ENCODE data around the gene DLGAP4. TPM values are rescaled to one million over a fixed set of nuclear protein-coding genes. Genes with fewer than 3 reads are reported as not detected.

Gene DLGAP4
- total and polyA plus RNA-seq, 2 of the 8 experiments (the other 6 are each of a cell fraction or from before 2014, with no cell fraction given): 41.2 to 57.2 TPM

GRCh38 chr20:36299459-36299858 lies 6.7 kb upstream of the DLGAP4 start:
- Histone ChIP-seq H2BK15ac (ENCODE audit: low read length) (no peak overlapping the region), H3K18ac (ENCODE audit: extremely low read depth, low read length) (no peak overlapping the region), H2BK20ac (ENCODE audit: low read length) (no peak overlapping the region), H3K23ac (ENCODE audit: insufficient read length) (no peak overlapping the region), H3K27ac (ENCODE audit: low read depth, low read length) (no peak overlapping the region), H3K27me3 (replicated peaks in 1 of 4; ENCODE audit: control insufficient read depth in 3 of 4, extremely low read depth in 1 of 4, insufficient read depth in 3 of 4, low read length in 3 of 4) (peaks cover 0 to 7% (median 0%) of the 10 kb centered on the region in 4 experiments; a peak in 4 of 7 replicates), H3K36me3 (ENCODE audit: control insufficient read depth in 2 of 4, insufficient read depth in 4 of 4, low read length in 3 of 4) (no peaks in the 10 kb centered on the region), H4K91ac (replicated peaks; ENCODE audit: insufficient read length, low read length) (no peak overlapping the region), H3K9me3 (ENCODE audit: insufficient read depth in 2 of 2, low read depth in 1 of 2, low read length in 1 of 2) (no peaks in the 10 kb centered on the region), H2BK12ac (ENCODE audit: low read depth, low read length) (no peak overlapping the region), H2AK5ac (ENCODE audit: low read depth, low read length) (no peak overlapping the region), H4K20me1 (replicated peaks in 1 of 2; ENCODE audit: control insufficient read depth in 1 of 2, insufficient read depth in 2 of 2, low read length in 2 of 2) (peaks cover 0 to 5% of the 10 kb centered on the region in 2 experiments), H4K8ac (ENCODE audit: extremely low read depth, insufficient read depth, low read length) (no peak overlapping the region), H3K14ac (ENCODE audit: insufficient read length) (no peak overlapping the region), H2AFZ (ENCODE audit: low read length) (no peak overlapping the region), H3K79me1 (ENCODE audit: low read depth, low read length) (no peaks in the 10 kb centered on the region), H3K23me2 (ENCODE audit: low read depth, low read length) (no peaks in the 10 kb centered on the region), H3K4me1 (replicated peaks in 1 of 4; ENCODE audit: control insufficient read depth in 3 of 4, insufficient read depth in 4 of 4, low read length in 3 of 4) (no peaks in the 10 kb centered on the region; a peak in 1 of 7 replicates), H3K79me2 (ENCODE audit: control insufficient read depth in 1 of 2, insufficient read depth in 2 of 2, low read length in 2 of 2) (no peaks in the 10 kb centered on the region), H3K4me2 (ENCODE audit: insufficient read depth in 1 of 2, low read depth in 2 of 2, low read length in 2 of 2) (no peak overlapping the region), H2BK5ac (ENCODE audit: low read depth, low read length) (no peak overlapping the region), H4K5ac (ENCODE audit: insufficient read length, low read depth, low read length) (no peak overlapping the region), H3K9ac (replicated peaks in 1 of 4; ENCODE audit: extremely low read depth in 1 of 4, low read depth in 3 of 4, low read length in 3 of 4) (no peak overlapping the region), H2BK120ac (replicated peaks; ENCODE audit: low read depth, low read length) (no peak overlapping the region), H3K4ac (replicated peaks; ENCODE audit: insufficient read length, low read depth, low read length) (no peak overlapping the region), H3K4me3 (ENCODE audit: extremely low read depth in 1 of 4, insufficient read depth in 2 of 4, low read depth in 3 of 4, low read length in 4 of 4) (no peak overlapping the region), H3K56ac (replicated peaks; ENCODE audit: insufficient read length, low read depth, low read length) (no peak overlapping the region)
- CTCF ChIA-PET (ENCODE audit: partially characterized antibody): interaction anchor here (1.1 to 1.6 kb wide), 2 partner anchors 14 to 143 kb away, joined by 3 read pairs; no protein-coding TSS in a partner anchor
- POLR2A ChIA-PET (ENCODE audit: partially characterized antibody): no interaction called here
- DNase-seq (ENCODE audit: low read depth in 1 of 2, low spot score in 2 of 2) (no peak), FAIRE-seq (no peak)
- 75 to 100% methylated on average over 1 to 4 of the region's 4 CpGs for WGBS, 2 experiments (ENCODE audit: extremely low coverage in 1 of 2, insufficient coverage in 1 of 2, insufficient read length in 1 of 2, insufficient replicate concordance in 2 of 2, low coverage in 1 of 2, low lambda C conversion rate in 2 of 2, missing lambda C conversion rate in 1 of 2)
- TF ChIP-seq ZNF274 (IDR thresholded peaks at IDR 0.05; ENCODE audit: borderline replicate concordance, extremely low read depth, low read length) (no peak), MAX (IDR thresholded peaks at IDR 0.05) (no peak), RAD21 (IDR thresholded peaks at IDR 0.05 in 1 of 2, conservative IDR thresholded peaks at IDR 0.05 in 1 of 2; ENCODE audit: low read depth in 2 of 2, low read length in 2 of 2) (no peak), JUN (IDR thresholded peaks at IDR 0.05; ENCODE audit: low read depth, low read length) (no peak), GABPA (IDR thresholded peaks at IDR 0.05; ENCODE audit: borderline replicate concordance, insufficient read depth, low read length) (no peak), KDM1A (IDR thresholded peaks at IDR 0.05; ENCODE audit: borderline replicate concordance, low read length) (peak; percentile 30; the same call in 1 of the 2 replicates), HDAC6 (IDR thresholded peaks at IDR 0.05; ENCODE audit: low read depth, low read length) (no peak), BACH1 (IDR thresholded peaks at IDR 0.05; ENCODE audit: low read length) (no peak), SP2 (IDR thresholded peaks at IDR 0.05; ENCODE audit: low read length) (no peak)

Measured in H1 (cell line).